Measurements from ENCODE around the gene ODF2L.
A peak's percentile ranks its signal among the peaks of the same experiment; 100 is the strongest.

The ODF2L gene, protein sequence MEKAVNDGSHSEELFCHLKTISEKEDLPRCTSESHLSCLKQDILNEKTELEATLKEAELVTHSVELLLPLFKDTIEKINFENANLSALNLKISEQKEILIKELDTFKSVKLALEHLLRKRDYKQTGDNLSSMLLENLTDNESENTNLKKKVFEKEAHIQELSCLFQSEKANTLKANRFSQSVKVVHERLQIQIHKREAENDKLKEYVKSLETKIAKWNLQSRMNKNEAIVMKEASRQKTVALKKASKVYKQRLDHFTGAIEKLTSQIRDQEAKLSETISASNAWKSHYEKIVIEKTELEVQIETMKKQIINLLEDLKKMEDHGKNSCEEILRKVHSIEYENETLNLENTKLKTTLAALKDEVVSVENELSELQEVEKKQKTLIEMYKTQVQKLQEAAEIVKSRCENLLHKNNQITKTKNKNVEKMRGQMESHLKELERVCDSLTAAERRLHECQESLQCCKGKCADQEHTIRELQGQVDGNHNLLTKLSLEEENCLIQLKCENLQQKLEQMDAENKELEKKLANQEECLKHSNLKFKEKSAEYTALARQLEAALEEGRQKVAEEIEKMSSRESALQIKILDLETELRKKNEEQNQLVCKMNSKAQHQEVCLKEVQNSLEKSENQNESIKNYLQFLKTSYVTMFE

GRCh38 chr1:86395751-86396497 is at the start of gene ODF2L:
ODF2L (minus strand) TSS chr1:86396323; CDS start chr1:86387027, 9,296 bp downstream.
- H3K36me3 ChIP-seq (ENCODE audit: control insufficient read depth in 2 of 2, insufficient read depth in 1 of 2, low read length in 2 of 2) = no peaks in the 10 kb centered on the region
- H3K4me1 ChIP-seq (ENCODE audit: control insufficient read depth, insufficient read depth, low read length) = peaks cover 2% of the 10 kb centered on the region; the same call in 1 of the 2 replicates
- no peaks in the 10 kb centered on the region for H3K9me3 ChIP-seq (ENCODE audit: control insufficient read depth, insufficient read depth, low read depth, low read length)
- CTCF ChIA-PET = interaction anchor here (0.7 to 1.0 kb wide), 2 partner anchors 105 to 1133 kb away, joined by 3 to 4 read pairs; no protein-coding TSS in a partner anchor
- H3K27ac ChIP-seq (ENCODE audit: extremely low read depth, low read depth, low read length) = peak within 1 kb of the TSS; percentile 59; the same call in 1 of the 2 replicates
- peak within 1 kb of the TSS; percentile 97 for H3K4me3 ChIP-seq (ENCODE audit: low read depth, low read length)
- POLR2A ChIA-PET = interaction anchor here (1.2 to 1.3 kb wide), 2 partner anchors 10 kb away, joined by 4 to 5 read pairs; no protein-coding TSS in a partner anchor
- TF ChIP-seq ZNF138 (tag by site-specific recombination; IDR thresholded peaks at IDR 0.05; ENCODE audit: borderline replicate concordance) (no peak), KLF1 (tag by site-specific recombination; IDR thresholded peaks at IDR 0.05) (peak; percentile 20; the same call in 1 of the 2 replicates), ZNF701 (tag by site-specific recombination; IDR thresholded peaks at IDR 0.05) (no peak), ZNF202 (tag by site-specific recombination; IDR thresholded peaks at IDR 0.05; ENCODE audit: borderline replicate concordance) (no peak), SALL2 (tag by site-specific recombination; IDR thresholded peaks at IDR 0.05; ENCODE audit: borderline replicate concordance) (no peak), ZNF26 (tag by site-specific recombination; IDR thresholded peaks at IDR 0.05) (no peak), KLF8 (tag by site-specific recombination; IDR thresholded peaks at IDR 0.05) (peak; percentile 39; the same call in 1 of the 2 replicates), ZNF121 (tag by site-specific recombination; IDR thresholded peaks at IDR 0.05) (no peak), ZNF302 (tag by site-specific recombination; IDR thresholded peaks at IDR 0.05; ENCODE audit: low read depth) (no peak), CTCF (tag by site-specific recombination; IDR thresholded peaks at IDR 0.05) (peak; percentile 15; the same call in 1 of the 2 replicates), ZNF514 (tag by site-specific recombination; IDR thresholded peaks at IDR 0.05) (no peak), ZNF645 (tag by site-specific recombination; IDR thresholded peaks at IDR 0.05) (no peak), ZNF211 (tag by site-specific recombination; IDR thresholded peaks at IDR 0.05; ENCODE audit: low read depth) (no peak), ZNF155 (tag by site-specific recombination; IDR thresholded peaks at IDR 0.05) (no peak), ZNF366 (tag by site-specific recombination; conservative IDR thresholded peaks at IDR 0.05) (peak; percentile 66), ZNF544 (tag by site-specific recombination; IDR thresholded peaks at IDR 0.05) (no peak), ZNF184 (tag by site-specific recombination; IDR thresholded peaks at IDR 0.05) (no peak), ZNF2 (tag by site-specific recombination; IDR thresholded peaks at IDR 0.05) (no peak), ZNF555 (tag by site-specific recombination; conservative IDR thresholded peaks at IDR 0.05) (no peak), MZF1 (tag by site-specific recombination; IDR thresholded peaks at IDR 0.05; ENCODE audit: borderline replicate concordance) (no peak), ZNF433 (tag by site-specific recombination; IDR thresholded peaks at IDR 0.05; ENCODE audit: low read depth) (no peak), HOXC10 (CRISPR knock-in tag; IDR thresholded peaks at IDR 0.05) (no peak), BCL11B (tag by site-specific recombination; IDR thresholded peaks at IDR 0.05; ENCODE audit: low read depth) (no peak), ZNF48 (tag by site-specific recombination; IDR thresholded peaks at IDR 0.05) (no peak), ZNF670 (tag by site-specific recombination; IDR thresholded peaks at IDR 0.05; ENCODE audit: low read depth) (no peak), REPIN1 (tag by site-specific recombination; IDR thresholded peaks at IDR 0.05; ENCODE audit: low read depth) (no peak), ZNF404 (tag by site-specific recombination; IDR thresholded peaks at IDR 0.05) (no peak), GLI4 (tag by site-specific recombination; IDR thresholded peaks at IDR 0.05) (no peak), ZNF112 (tag by site-specific recombination; IDR thresholded peaks at IDR 0.05) (no peak), GFI1B (tag by site-specific recombination; IDR thresholded peaks at IDR 0.05) (no peak)
- TF ChIP-seq, protein P1, sequence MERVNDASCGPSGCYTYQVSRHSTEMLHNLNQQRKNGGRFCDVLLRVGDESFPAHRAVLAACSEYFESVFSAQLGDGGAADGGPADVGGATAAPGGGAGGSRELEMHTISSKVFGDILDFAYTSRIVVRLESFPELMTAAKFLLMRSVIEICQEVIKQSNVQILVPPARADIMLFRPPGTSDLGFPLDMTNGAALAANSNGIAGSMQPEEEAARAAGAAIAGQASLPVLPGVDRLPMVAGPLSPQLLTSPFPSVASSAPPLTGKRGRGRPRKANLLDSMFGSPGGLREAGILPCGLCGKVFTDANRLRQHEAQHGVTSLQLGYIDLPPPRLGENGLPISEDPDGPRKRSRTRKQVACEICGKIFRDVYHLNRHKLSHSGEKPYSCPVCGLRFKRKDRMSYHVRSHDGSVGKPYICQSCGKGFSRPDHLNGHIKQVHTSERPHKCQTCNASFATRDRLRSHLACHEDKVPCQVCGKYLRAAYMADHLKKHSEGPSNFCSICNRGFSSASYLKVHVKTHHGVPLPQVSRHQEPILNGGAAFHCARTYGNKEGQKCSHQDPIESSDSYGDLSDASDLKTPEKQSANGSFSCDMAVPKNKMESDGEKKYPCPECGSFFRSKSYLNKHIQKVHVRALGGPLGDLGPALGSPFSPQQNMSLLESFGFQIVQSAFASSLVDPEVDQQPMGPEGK (tag by site-specific recombination; IDR thresholded peaks at IDR 0.05) = peak; percentile 88
